Activated naive CD8-positive, alpha-beta T cell (primary cell): ENCODE measurements around the gene IRX3.
"Not testable (repeated sequence)": the region's sequence is repeated elsewhere in the genome, so short reads cannot be mapped to it uniquely, and the experiment has no call there.

Source experiments
- H3K27ac Mint-ChIP-seq: one replicate; pipeline ENCODE4 v1.8.0; 2021; ENCODE audit warnings: mixed read lengths
- H3K27me3 Mint-ChIP-seq: one replicate; pipeline ENCODE4 v1.8.0; 2021; ENCODE audit warnings: mixed read lengths
- H3K36me3 Mint-ChIP-seq: one replicate; pipeline ENCODE4 v1.8.0; 2021; ENCODE audit warnings: mixed read lengths
- H3K4me1 Mint-ChIP-seq: one replicate; pipeline ENCODE4 v1.8.0; 2021; ENCODE audit warnings: low read depth, mixed read lengths
- H3K4me3 Mint-ChIP-seq: one replicate; pipeline ENCODE4 v1.8.0; 2021; ENCODE audit warnings: mild to moderate bottlenecking, mixed read lengths
- H3K9me3 Mint-ChIP-seq: one replicate; pipeline ENCODE4 v1.8.0; 2021; ENCODE audit warnings: low read depth, mixed read lengths

Gene IRX3

DNA sequence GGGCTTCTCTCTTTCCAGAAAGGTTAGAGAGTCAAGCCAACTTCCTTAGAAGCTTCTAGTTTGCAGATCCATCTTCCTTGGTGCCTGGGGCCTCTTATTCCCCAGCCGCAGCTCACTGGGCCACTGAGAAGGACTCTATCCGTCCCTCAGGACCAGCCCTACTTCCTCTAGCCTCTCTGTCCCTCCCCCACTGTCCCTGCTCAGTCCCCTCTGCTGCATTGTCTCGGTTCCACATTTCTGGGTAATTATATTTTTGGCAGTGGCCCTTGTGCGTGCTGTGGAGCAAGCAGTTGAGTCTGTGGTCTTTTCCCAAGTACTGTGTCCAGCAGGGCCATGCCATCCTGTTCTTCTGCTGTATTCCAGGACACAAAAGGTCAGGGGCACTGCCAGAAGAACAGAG lies 17.8 kb downstream of the IRX3 start:
- Mint-ChIP-seq H3K9me3 (no peaks in the 10 kb centered on the region), H3K27me3 (peaks cover 11% of the 10 kb centered on the region), H3K4me3 (no peak overlapping the region), H3K27ac (no peak overlapping the region), H3K4me1 (no peaks in the 10 kb centered on the region), H3K36me3 (no peaks in the 10 kb centered on the region)

DNA sequence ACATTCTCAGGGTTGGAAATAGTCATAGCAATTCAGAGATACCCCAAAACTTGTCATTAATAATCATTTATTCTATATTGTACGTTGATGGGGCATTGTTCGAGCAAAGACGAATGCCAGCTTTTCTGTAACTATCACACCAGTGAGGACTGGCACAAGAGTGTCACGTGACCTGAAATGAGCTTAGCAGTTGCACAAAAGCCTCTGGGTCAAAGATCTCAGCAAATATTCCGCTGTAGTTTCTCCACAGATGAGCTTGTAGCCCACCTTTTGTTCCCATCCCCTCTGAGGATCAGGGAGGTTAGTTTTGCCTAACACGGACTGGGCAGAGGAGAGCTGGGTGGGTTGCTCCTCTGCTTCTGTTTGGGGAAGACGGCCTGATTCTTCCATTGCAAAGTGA lies 18.2 kb downstream of the IRX3 start:
- H3K27ac Mint-ChIP-seq: no peak overlapping the region
- no peaks in the 10 kb centered on the region for H3K36me3 Mint-ChIP-seq
- peaks cover 8% of the 10 kb centered on the region for H3K27me3 Mint-ChIP-seq

DNA sequence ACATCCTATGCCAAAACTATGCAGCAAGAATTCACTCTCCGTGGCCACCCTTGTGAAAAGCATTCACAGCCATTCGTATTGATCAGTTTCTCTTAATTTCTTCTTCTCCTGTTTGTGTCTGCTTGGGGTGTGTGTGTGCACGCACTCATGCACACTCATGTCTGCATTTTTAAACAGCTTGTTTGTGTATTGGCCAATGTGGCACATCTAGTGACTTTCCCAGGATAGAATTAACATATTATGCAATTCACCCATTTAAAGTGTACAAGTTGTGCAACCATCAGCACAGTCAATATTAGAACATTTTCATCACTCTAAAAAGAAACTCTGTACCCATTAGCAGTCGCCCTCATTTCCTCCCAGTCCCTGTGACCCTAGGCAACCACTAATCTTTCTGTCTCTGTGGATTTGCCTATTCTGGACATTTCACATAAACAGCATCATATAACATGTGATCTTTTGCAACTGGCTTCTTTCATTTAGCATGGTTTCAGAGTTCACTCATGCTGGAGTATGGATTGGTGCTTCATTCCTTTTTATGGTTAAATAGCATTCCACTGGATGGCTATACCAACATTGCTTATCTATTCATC lies 20.1 kb downstream of the IRX3 start:
- no peak overlapping the region for H3K27ac Mint-ChIP-seq
- H3K27me3 Mint-ChIP-seq: peaks cover 8% of the 10 kb centered on the region
- no peak overlapping the region for H3K4me3 Mint-ChIP-seq
- H3K4me1 Mint-ChIP-seq: no peaks in the 10 kb centered on the region
- no peaks in the 10 kb centered on the region for H3K9me3 Mint-ChIP-seq
- H3K36me3 Mint-ChIP-seq: no peaks in the 10 kb centered on the region

More for the DNA sequence above, 18.2 kb downstream of the IRX3 start:
- Mint-ChIP-seq H3K4me3 (no peak overlapping the region), H3K9me3 (no peaks in the 10 kb centered on the region), H3K4me1 (no peaks in the 10 kb centered on the region)

DNA sequence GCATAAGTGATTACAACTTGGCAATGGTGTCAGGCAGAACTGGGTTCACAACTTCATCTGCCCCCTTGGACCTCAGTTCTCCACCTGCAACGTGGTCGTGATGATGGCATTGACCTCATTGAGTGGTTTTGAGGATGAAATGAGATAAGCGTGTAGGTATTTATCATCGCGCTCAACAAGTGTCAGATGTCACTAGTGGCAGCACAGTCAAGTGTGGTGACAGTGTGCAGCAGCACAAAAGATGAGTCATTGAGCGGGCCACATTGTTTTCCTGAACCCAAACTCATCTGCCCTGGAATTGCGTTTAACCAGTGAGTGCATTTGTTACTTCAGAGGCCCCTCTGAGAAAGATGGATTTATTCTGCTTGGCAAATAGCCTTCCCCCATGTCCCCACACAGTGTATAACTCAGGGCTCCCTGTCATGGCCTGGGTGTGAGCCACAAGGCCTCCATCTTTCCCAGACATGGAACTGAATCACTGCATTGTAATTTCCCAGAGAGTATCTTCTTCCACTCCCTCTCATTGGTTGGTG lies 20.9 kb downstream of the IRX3 start:
- Mint-ChIP-seq H3K27me3 (peaks cover 7% of the 10 kb centered on the region), H3K27ac (no peak overlapping the region), H3K9me3 (no peaks in the 10 kb centered on the region), H3K4me3 (no peak overlapping the region), H3K4me1 (no peaks in the 10 kb centered on the region), H3K36me3 (no peaks in the 10 kb centered on the region)

DNA sequence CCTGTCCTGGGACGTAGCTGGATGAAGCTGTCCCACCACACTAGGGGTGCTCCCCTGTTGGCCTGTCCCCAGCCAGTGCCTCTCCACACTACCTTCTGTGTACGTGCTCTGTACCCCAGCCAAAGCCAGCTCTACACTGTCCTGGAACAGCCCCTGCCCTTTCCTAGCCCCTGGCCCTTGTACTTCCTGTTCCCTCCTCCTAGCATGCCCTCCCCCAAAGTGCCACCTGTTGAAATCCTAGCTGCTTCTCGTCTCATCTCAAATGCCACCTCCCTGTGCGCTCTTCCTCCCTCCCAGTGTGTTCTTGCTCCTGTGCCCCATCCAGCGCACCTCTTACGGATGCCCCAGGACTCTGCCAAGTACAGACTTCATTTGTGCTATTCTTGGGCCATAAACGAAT lies 33.5 kb downstream of the IRX3 start:
- Mint-ChIP-seq H3K27me3 (peaks cover 2% of the 10 kb centered on the region), H3K27ac (no peak overlapping the region)

DNA sequence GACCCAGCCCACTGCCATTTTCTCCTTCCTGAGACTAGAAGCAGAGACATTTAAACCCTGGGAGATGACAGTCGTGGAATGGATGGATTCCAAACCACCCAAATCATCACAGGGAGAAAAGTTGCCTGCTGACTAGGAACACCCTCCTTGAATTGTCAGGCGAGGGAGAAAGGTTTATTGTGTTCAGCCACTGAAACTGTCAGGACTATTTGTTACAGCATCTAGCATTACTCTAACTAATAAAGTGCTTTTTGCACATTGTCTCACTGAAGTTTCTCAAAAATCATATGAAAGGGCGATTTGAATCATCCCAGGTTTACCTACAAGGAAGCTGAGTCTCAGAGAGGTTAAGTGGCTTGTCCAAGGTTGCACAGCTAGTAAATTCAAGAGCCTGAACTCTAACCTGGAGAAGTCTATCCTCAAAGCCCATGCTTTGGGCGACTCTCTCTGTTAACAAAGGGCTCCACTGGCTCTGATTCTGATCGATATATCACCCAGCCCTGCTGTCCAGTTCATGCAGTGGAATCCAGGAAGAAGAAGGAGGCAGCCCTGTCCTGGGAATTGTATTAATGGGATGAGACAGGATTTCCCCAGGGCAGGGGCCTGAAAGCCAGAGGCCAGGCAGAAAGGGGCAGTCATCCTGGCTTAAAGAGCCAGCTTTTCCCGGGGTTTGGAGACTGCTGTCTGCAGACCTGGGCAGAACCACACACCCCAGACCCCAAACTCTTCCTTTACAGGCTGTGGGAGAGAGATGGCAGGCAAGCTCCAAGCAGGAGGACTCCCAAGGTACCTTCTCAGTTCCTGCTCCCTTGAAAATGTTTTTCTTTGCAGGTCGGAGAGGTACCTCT lies 37.5 kb downstream of the IRX3 start:
- Mint-ChIP-seq H3K27ac (no peak overlapping the region), H3K4me1 (no peaks in the 10 kb centered on the region), H3K27me3 (peaks cover 4% of the 10 kb centered on the region), H3K4me3 (no peak overlapping the region), H3K36me3 (no peaks in the 10 kb centered on the region), H3K9me3 (no peaks in the 10 kb centered on the region)

More for the DNA sequence above, 33.5 kb downstream of the IRX3 start:
- Mint-ChIP-seq H3K9me3 (no peaks in the 10 kb centered on the region), H3K4me3 (no peak overlapping the region), H3K4me1 (no peaks in the 10 kb centered on the region), H3K36me3 (no peaks in the 10 kb centered on the region)

DNA sequence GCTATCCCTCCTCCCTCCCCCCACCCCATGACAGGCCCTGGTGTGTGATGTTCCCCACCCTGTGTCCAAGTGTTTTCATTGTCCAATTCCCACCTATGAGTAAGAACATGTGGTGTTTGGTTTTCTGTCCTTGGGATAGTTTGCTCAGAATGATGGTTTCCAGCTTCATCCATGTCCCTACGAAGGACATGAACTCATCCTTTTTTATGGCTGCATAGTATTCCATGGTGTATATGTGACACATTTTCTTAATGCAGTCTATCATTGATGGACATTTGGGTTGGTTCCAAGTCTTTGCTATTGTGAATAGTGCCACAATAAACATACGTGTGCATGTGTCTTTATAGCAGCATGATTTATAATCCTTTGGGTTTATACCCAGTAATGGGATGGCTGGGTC lies 38.9 kb downstream of the IRX3 start:
- not testable (repeated sequence) for H3K4me1 Mint-ChIP-seq, H3K27me3 Mint-ChIP-seq, H3K36me3 Mint-ChIP-seq, H3K27ac Mint-ChIP-seq, H3K4me3 Mint-ChIP-seq, H3K9me3 Mint-ChIP-seq

DNA sequence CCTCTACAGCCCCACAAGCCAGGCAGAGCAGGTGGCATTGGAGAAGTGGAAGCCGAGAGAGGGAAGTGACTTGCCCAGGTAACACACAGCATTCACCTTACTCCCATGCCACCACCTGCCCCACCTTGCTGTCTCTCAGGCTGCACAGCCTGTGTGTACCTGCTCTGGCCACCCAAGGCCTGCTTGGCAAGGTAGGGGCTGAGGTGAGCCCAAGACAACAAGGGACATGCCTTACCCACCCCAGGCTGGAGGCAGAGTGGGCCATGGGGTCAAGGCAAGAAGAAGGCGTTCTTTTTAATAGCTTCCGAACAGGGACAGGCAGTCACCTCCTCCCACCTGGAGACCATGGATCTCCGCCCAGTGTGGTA lies 40.1 kb downstream of the IRX3 start:
- Mint-ChIP-seq H3K9me3 (no peaks in the 10 kb centered on the region), H3K27ac (no peak overlapping the region), H3K36me3 (no peaks in the 10 kb centered on the region), H3K4me3 (no peak overlapping the region), H3K4me1 (no peaks in the 10 kb centered on the region), H3K27me3 (peaks cover 4% of the 10 kb centered on the region)

DNA sequence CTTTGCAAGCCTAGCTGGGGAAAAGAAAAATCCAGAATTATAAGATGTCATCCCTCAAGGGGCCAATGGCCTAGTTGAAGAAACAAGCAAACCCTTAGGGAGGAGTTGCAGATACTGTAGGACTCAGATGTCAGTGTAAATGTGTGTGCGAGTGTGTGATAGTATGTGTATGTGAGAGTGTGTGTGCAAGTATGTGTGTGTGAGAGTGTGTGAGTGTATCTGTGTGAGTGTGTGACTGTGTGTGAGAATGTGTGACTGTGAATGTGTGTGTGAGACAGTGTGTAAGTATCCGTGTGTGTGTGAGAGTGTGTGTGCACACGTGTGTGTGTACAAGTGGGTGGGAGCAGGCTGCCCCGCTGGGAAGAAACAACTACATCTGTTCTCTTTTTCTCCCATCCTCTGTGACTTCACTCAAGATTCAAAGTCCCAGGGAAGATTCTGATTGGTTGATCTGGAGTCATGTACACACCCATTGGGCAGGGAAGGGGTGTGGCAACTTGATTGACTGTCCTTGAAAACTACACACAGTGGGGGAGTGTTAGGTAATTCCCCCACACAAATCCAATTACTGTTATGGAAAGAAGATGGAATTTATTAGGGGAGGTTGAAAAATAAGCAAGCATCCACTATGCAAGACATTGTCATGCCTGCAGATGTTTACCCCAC lies 40.7 kb downstream of the IRX3 start:
- Mint-ChIP-seq H3K9me3 (no peaks in the 10 kb centered on the region), H3K4me1 (no peaks in the 10 kb centered on the region), H3K4me3 (no peak overlapping the region), H3K27me3 (peaks cover 3% of the 10 kb centered on the region), H3K27ac (no peak overlapping the region), H3K36me3 (no peaks in the 10 kb centered on the region)

DNA sequence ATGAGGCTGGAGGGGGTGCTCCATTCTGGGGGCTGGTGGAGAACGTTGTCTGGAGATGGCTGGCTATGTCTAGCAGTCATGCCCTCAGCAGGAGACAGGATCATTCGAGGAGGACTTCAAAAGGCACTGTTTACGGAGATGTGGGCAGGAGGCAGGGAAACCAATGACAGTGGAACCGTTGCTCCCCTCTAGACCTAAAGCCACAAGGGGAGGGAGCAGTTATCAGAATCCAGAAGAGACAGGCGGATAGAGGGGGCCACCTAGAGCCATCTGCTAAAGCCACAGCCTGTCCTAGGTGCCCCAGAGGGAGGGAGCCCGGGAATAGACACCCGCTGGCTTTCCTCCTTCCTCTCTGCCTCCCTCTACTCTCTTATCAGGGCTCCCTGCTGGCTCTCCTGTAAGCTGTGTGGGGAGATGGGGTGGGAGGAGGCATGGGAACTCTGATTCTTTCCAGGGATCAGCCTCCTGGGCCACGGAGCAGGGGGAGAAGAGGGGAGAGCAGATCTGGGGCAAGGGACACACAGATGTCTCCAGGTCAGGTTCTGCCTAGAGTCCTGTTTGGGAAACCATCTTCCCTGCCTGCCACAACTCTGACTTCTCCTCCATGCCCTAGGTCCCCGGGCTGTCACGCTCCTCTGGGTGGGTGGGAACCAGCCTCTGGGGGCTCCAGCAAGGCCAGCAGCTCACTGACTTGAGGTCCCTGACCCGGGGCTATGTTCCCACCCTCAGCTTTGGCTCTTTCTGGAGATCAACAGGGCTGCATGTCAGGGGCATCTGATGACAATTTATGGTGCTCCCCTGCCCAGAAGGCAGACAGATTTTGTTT lies 42.3 kb downstream of the IRX3 start:
- H3K4me3 Mint-ChIP-seq: no peak overlapping the region

DNA sequence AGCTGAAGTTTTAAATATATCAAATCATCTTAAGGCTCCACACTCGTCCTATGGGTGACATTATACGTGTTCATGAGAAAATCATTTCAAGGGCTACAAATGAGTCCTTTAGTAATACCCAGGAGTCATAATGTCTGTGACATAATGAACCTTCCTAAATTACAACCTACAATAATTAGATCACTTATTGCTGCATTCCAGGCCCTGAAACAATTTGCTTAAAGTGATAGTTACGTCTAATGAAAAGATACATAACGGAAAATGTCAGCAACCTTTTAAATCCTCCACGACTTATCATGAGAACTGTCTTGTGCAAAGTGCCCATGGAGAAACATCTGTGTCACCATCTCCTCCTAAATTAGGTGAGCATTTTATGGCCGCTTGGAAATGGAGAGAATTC lies 43.4 kb downstream of the IRX3 start:
- no peak overlapping the region for H3K4me3 Mint-ChIP-seq
- no peak overlapping the region for H3K27ac Mint-ChIP-seq

More for the DNA sequence above, 42.3 kb downstream of the IRX3 start:
- H3K27me3 Mint-ChIP-seq: peaks cover 2% of the 10 kb centered on the region
- no peaks in the 10 kb centered on the region for H3K9me3 Mint-ChIP-seq
- H3K27ac Mint-ChIP-seq: no peak overlapping the region
- no peaks in the 10 kb centered on the region for H3K36me3 Mint-ChIP-seq
- H3K4me1 Mint-ChIP-seq: no peaks in the 10 kb centered on the region

DNA sequence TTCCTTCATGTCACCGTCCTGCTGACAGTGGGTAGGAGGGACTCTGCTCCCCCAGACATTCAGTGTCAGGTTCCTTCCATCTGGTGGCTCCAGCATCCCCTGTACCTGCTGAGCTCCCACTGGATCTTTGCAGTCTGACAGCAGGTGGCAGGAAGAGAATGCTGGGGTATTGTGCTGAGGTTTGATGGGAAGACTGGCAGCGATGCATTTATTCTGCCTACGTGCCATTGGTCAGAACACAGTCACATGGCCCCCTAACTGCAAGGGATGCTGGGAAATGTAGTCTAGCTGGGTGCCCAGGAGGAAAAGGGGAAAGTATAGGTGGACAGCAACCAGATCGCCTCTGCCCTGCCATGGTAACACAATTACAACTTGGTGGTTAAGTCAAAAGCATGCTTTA lies 44.4 kb downstream of the IRX3 start:
- H3K4me3 Mint-ChIP-seq: no peak overlapping the region
- H3K36me3 Mint-ChIP-seq: no peaks in the 10 kb centered on the region
- peaks cover 2% of the 10 kb centered on the region for H3K27me3 Mint-ChIP-seq
- H3K9me3 Mint-ChIP-seq: no peaks in the 10 kb centered on the region
- no peaks in the 10 kb centered on the region for H3K4me1 Mint-ChIP-seq
- H3K27ac Mint-ChIP-seq: no peak overlapping the region

More for the DNA sequence above, 43.4 kb downstream of the IRX3 start:
- no peaks in the 10 kb centered on the region for H3K4me1 Mint-ChIP-seq
- H3K9me3 Mint-ChIP-seq: no peaks in the 10 kb centered on the region
- H3K36me3 Mint-ChIP-seq: no peaks in the 10 kb centered on the region
- peaks cover 2% of the 10 kb centered on the region for H3K27me3 Mint-ChIP-seq

DNA sequence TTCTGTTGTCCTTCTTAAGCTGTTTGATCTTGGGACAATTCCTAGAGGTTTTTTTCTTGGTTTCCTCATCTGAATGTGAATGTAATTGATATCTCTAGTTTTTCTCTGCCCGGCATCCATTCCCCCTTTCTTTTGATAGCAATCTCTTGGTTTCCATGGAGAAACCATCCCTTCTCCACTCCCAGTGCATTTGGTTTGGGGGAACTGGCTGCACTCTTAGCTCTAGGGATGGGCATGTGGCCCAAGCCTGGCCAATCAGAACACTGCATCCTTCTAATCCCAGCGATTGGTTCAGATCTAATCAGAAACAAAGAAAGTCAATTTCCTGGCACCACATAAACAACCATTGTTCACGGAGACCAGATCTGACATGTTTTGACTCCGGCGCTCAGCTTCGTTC lies 45.1 kb downstream of the IRX3 start:
- Mint-ChIP-seq H3K27ac (no peak overlapping the region), H3K27me3 (peaks cover 2% of the 10 kb centered on the region), H3K4me1 (no peaks in the 10 kb centered on the region), H3K36me3 (no peaks in the 10 kb centered on the region), H3K4me3 (no peak overlapping the region), H3K9me3 (no peaks in the 10 kb centered on the region)

DNA sequence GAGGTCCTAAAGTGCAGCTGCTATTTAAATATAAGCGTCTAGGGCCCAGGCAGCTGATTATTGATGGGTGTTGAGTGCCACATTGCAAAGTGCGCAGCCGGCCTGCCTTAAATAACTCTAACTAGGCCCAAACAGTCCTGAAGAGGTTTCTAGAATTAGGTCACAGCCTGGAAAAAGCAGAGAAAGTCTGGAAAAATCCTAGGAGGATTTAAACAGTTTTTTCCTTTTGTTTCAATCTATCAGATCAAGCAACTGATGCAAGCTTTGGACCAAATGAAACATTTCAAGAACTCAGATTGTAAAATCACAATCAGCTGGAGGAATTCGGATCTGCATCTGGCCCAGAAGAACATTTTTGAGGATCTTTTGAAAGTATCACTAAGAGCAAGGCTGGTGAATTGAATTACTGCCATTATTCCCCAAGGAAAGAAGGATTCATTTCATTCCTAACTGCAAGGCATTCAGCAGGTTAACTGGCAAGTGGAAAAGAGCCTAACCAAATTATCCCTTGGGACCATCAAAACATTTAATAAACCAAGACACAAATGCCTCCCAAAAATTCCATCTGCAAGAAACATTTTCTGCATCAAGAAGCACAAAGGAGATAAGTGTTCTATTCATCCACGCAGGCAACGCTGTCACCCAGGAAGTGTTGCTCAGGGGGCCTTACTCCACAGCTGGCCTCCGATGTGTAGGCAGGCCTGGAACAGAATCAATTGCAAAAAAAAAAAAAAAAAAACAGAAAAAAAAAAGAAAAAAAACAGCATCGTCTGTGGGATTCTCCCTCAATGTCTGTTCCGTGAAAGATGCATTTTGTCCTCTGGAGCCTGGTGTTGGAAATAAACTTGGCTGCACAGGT lies 46.1 kb downstream of the IRX3 start:
- H3K36me3 Mint-ChIP-seq: no peaks in the 10 kb centered on the region
- no peaks in the 10 kb centered on the region for H3K4me1 Mint-ChIP-seq
- no peak overlapping the region for H3K4me3 Mint-ChIP-seq
- no peak overlapping the region for H3K27ac Mint-ChIP-seq
- H3K9me3 Mint-ChIP-seq: no peaks in the 10 kb centered on the region
- H3K27me3 Mint-ChIP-seq: no peaks in the 10 kb centered on the region
